ENCODE data around the gene AMOTL1.

GRCh38 chr11:94882931-94883330, 114.8 kb downstream of the AMOTL1 start:
- TF ChIP-seq YY1 (IDR thresholded peaks at IDR 0.05; ENCODE audit: insufficient read depth, insufficient read length): no peak
- TF ChIP-seq SUZ12 (IDR thresholded peaks at IDR 0.05; ENCODE audit: extremely low read depth, insufficient read depth, insufficient read length): no peak
- TF ChIP-seq ZNF274 (IDR thresholded peaks at IDR 0.05; ENCODE audit: low read depth, low read length): no peak
